Esophagus muscularis mucosa (tissue), 4 donors: ENCODE results near the gene ABCA6. TPM values are rescaled to one million over a fixed set of nuclear protein-coding genes. Genes with fewer than 3 reads are reported as not detected.

ENCODE experiments used
- DNase-seq: peaks from one replicate; pipeline ENCODE4 v3.0.0-alpha.2; 2017; ENCODE audit errors: extremely low spot score
- H3K27ac ChIP-seq, 4 donors: fragments of 200-600 bp; sonication (generic); replicated peaks in 1 of 4; 1 replicate in 3 of 4; 2 replicates in 1 of 4; pipeline ENCODE4 v1.5.1; 2016 to 2019; ENCODE audit warnings: mild to moderate bottlenecking in 1 of 4
- H3K27me3 ChIP-seq, 4 donors: fragments of 200-600 bp; sonication (generic); one replicate each; pipeline versions ENCODE4 v1.5.1 to v1.6.0; 2016 to 2019
- H3K36me3 ChIP-seq, 4 donors: fragments of 200-600 bp; sonication (generic); one replicate each; pipeline ENCODE4 v1.5.1; 2016 to 2019
- H3K4me1 ChIP-seq, 4 donors: fragments of 200-600 bp; sonication (generic); one replicate each; pipeline ENCODE4 v1.5.1; 2016 to 2019
- H3K4me3 ChIP-seq, 4 donors: fragments of 200-600 bp; sonication (generic); 1 replicate in 2 of 4; 2 replicates in 2 of 4; pipeline ENCODE4 v1.5.1; 2016 to 2019; ENCODE audit warnings: mild to moderate bottlenecking in 4 of 4, moderate library complexity in 1 of 4
- H3K9me3 ChIP-seq, 4 donors: fragments of 200-600 bp; sonication (generic); 1 replicate in 3 of 4; 2 replicates in 1 of 4; pipeline ENCODE4 v1.5.1; 2016 to 2019
- CTCF ChIP-seq, 3 experiments: fragments of 200-600 bp in 2 of 3; fragments of 450-650 bp in 1 of 3; sonication (generic) in 2 of 3; IDR thresholded peaks; one replicate each; pipeline ENCODE4 v1.5.1; 2017 to 2019; ENCODE audit warnings: antibody characterized with exemption in 3 of 3, mild to moderate bottlenecking in 2 of 3, moderate library complexity in 1 of 3
- EP300 ChIP-seq: sonication (generic); formaldehyde crosslinking; IDR thresholded peaks from one replicate; pipeline ENCODE4 v1.6.1; 2017; ENCODE audit warnings: antibody characterized with exemption
- POLR2A ChIP-seq: fragments of 450-650 bp; IDR thresholded peaks from one replicate; pipeline ENCODE4 v1.6.1; 2017; ENCODE audit warnings: antibody characterized with exemption, moderate library complexity, mild to moderate bottlenecking, low read depth
- POLR2AphosphoS5 ChIP-seq, 2 donors: sonication (generic); formaldehyde crosslinking; IDR thresholded peaks; one replicate each; pipeline ENCODE4 v1.6.1; 2017; ENCODE audit warnings: antibody characterized with exemption in 2 of 2
- WGBS: methylation state at CpG from one replicate; pipeline ENCODE4 v1.1.5; 2018; 5-methylcytosine and 5-hydroxymethylcytosine counted together
- intact Hi-C: fragments of 100-400 bp; cut with DNase I; formaldehyde crosslinking; loops from one replicate; pipeline ENCODE4 v1.15.1; 2023
- total RNA-seq, 4 donors: library from RNA; depleted of rRNA; stranded (reverse); fragments of >200 nt; gene quantifications; one replicate each; pipeline versions ENCODE4 v1.1.0 to v1.2.1, GENCODE V29; 2016

Gene ABCA6
- total RNA-seq, 4 donors from 2014 or later = 45.1 to 85.1 (median 47.2) TPM

- Histone ChIP-seq H3K27ac (no peak overlapping the region), H3K9me3 (no peaks in the 10 kb centered on the region), H3K36me3 (no peaks in the 10 kb centered on the region), H3K4me1 (no peaks in the 10 kb centered on the region), H3K4me3 (no peak overlapping the region), H3K27me3 (no peaks in the 10 kb centered on the region)
- 91% methylated on average over 4 of the region's 4 CpGs for WGBS
- TF ChIP-seq CTCF (IDR thresholded peaks at IDR 0.05) = no peak
- TF ChIP-seq EP300 = no peak
- TF ChIP-seq POLR2AphosphoS5 (IDR thresholded peaks at IDR 0.05) = no peak
- no peak for TF ChIP-seq POLR2A
- intact Hi-C loops = no loop called here
- no peak for DNase-seq
These were observed 74.2 kb downstream of the ABCA6 start for GRCh38 chr17:69067274-69068047.

- H3K27me3 ChIP-seq = no peaks in the 10 kb centered on the region
- DNase-seq = no peak
- H3K9me3 ChIP-seq = no peaks in the 10 kb centered on the region
- 75% methylated on average over 7 of the region's 7 CpGs for WGBS
- intact Hi-C loops = no loop called here
- H3K4me3 ChIP-seq = no peak overlapping the region
- no peak for TF ChIP-seq POLR2AphosphoS5 (IDR thresholded peaks at IDR 0.05)
- no peak overlapping the region for H3K27ac ChIP-seq
- peaks cover 0 to 3% (median under 1%) of the 10 kb centered on the region in 4 donors for H3K4me1 ChIP-seq
- no peaks in the 10 kb centered on the region for H3K36me3 ChIP-seq
These were observed 75.2 kb downstream of the ABCA6 start for GRCh38 chr17:69066482-69066881.

- DNase-seq = no peak
- H3K4me1 ChIP-seq = peaks cover 0 to 10% (median 3%) of the 10 kb centered on the region in 4 donors
- intact Hi-C loops = no loop called here
These were observed 76.6 kb downstream of the ABCA6 start for GRCh38 chr17:69065113-69065512.

GRCh38 chr17:69064476-69064875 lies 77.2 kb downstream of the ABCA6 start:
- peaks cover 0 to 10% (median 3%) of the 10 kb centered on the region in 4 donors for H3K4me1 ChIP-seq
- H3K36me3 ChIP-seq = no peaks in the 10 kb centered on the region
- TF ChIP-seq EP300 = no peak
- no peak for TF ChIP-seq CTCF (IDR thresholded peaks at IDR 0.05)
- TF ChIP-seq POLR2A = no peak
- no peak for TF ChIP-seq POLR2AphosphoS5 (IDR thresholded peaks at IDR 0.05)
- no peak for DNase-seq
- H3K27me3 ChIP-seq = no peaks in the 10 kb centered on the region
- no peak overlapping the region for H3K4me3 ChIP-seq
- H3K27ac ChIP-seq = no peak overlapping the region
- no peaks in the 10 kb centered on the region for H3K9me3 ChIP-seq
- intact Hi-C loops = no loop called here
- 71% methylated on average over 1 of the region's 1 CpG for WGBS

More at GRCh38 chr17:69065113-69065512, 76.6 kb downstream of the ABCA6 start:
- TF ChIP-seq POLR2A (no peak), POLR2AphosphoS5 (IDR thresholded peaks at IDR 0.05) (no peak), EP300 (no peak), CTCF (IDR thresholded peaks at IDR 0.05) (no peak)
- Histone ChIP-seq H3K27me3 (no peaks in the 10 kb centered on the region), H3K4me3 (no peak overlapping the region), H3K27ac (no peak overlapping the region), H3K9me3 (no peaks in the 10 kb centered on the region), H3K36me3 (no peaks in the 10 kb centered on the region)

GRCh38 chr17:69064001-69064400 lies 77.7 kb downstream of the ABCA6 start:
- Histone ChIP-seq H3K27ac (no peak overlapping the region), H3K27me3 (no peaks in the 10 kb centered on the region), H3K4me1 (peaks cover 0 to 10% (median 3%) of the 10 kb centered on the region in 4 donors), H3K4me3 (no peak overlapping the region), H3K36me3 (no peaks in the 10 kb centered on the region), H3K9me3 (no peaks in the 10 kb centered on the region)
- intact Hi-C loops = no loop called here
- 84% methylated on average over 2 of the region's 2 CpGs for WGBS
- DNase-seq = no peak
- no peak for TF ChIP-seq POLR2AphosphoS5 (IDR thresholded peaks at IDR 0.05)
- TF ChIP-seq EP300 = no peak
- no peak for TF ChIP-seq CTCF (IDR thresholded peaks at IDR 0.05)
- no peak for TF ChIP-seq POLR2A
